SK-N-SH (cell line): ENCODE results near the gene RBAK. TPM values are rescaled to one million over a fixed set of nuclear protein-coding genes. Genes with fewer than 3 reads are reported as not detected.

Experiments used
- CTCF ChIA-PET: fragments of 300-600, 350-600 bp; formaldehyde crosslinking; extraction: SDS; loops from one replicate; lab custom pipeline; 2021; lab: Yijun Ruan, JAX
- POLR2A ChIA-PET: fragments of 350-600 bp; sonication (Branson Sonifier 250); formaldehyde crosslinking; extraction: SDS; loops from one replicate; lab custom pipeline; 2020; ENCODE audit warnings: antibody characterized with exemption, inconsistent platforms; lab: Yijun Ruan, JAX
- DNase-seq: peaks from one replicate; pipeline ENCODE4 v3.0.0; 2012
- H2AFZ ChIP-seq: fragments of 200-600 bp; sonication (generic); 2 replicates; pipeline ENCODE4 v1.8.1; 2016; ENCODE audit warnings: antibody characterized with exemption, mild to moderate bottlenecking, low read depth
- H3F3A ChIP-seq: fragments of 200-600 bp; sonication (generic); replicated peaks from 2 replicates; pipeline ENCODE3; 2016; ENCODE audit warnings: antibody characterized with exemption, mild to moderate bottlenecking; ENCODE audit not compliant: insufficient read depth
- H3K27ac ChIP-seq, 2 experiments: fragments of 200-500 bp in 1 of 2; fragments of 200-600 bp in 1 of 2; sonication (Bioruptor generic) in 1 of 2; sonication (generic), shearing (Covaris generic) in 1 of 2; 2 replicates each; pipeline versions ENCODE4 v1.5.1 to v1.6.1; 2014 to 2016; ENCODE audit warnings: low read depth in 2 of 2, inconsistent platforms in 1 of 2, low read length in 1 of 2, mild to moderate bottlenecking in 1 of 2, mixed read lengths in 1 of 2
- H3K27me3 ChIP-seq: fragments of 200-600 bp; sonication (generic), shearing (Covaris generic); 2 replicates; pipeline ENCODE4 v1.6.1; 2016; ENCODE audit warnings: mixed run types; ENCODE audit not compliant: insufficient read depth
- H3K36me3 ChIP-seq, 2 experiments: fragments of 200-500 bp in 1 of 2; fragments of 200-600 bp in 1 of 2; sonication (Bioruptor generic) in 1 of 2; sonication (generic) in 1 of 2; replicated peaks in 1 of 2; 2 replicates each; pipeline versions ENCODE3 to v1.5.1; 2014 to 2016; ENCODE audit warnings: low read length in 1 of 2, mild to moderate bottlenecking in 1 of 2; ENCODE audit not compliant: insufficient read depth in 2 of 2, control insufficient read depth in 1 of 2
- H3K4me1 ChIP-seq, 2 experiments: fragments of 200-500 bp in 1 of 2; fragments of 200-600 bp in 1 of 2; sonication (Bioruptor generic) in 1 of 2; sonication (generic), shearing (Covaris generic) in 1 of 2; 2 replicates each; pipeline versions ENCODE4 v1.5.1 to v1.6.1; 2014 to 2016; ENCODE audit warnings: low read depth in 1 of 2, low read length in 1 of 2, mixed run types in 1 of 2; ENCODE audit not compliant: insufficient read depth in 2 of 2, control insufficient read depth in 1 of 2
- H3K4me2 ChIP-seq: fragments of 200-600 bp; sonication (generic), shearing (Covaris generic); 2 replicates; pipeline ENCODE4 v1.6.1; 2017; ENCODE audit warnings: mixed run types
- H3K4me3 ChIP-seq, 2 experiments: fragments of 200-500 bp in 1 of 2; fragments of 200-600 bp in 1 of 2; sonication (Bioruptor generic) in 1 of 2; sonication (generic), shearing (Covaris generic) in 1 of 2; 2 replicates each; pipeline versions ENCODE4 v1.5.1 to v1.8.1; 2014 to 2016; ENCODE audit warnings: low read depth in 2 of 2, inconsistent platforms in 1 of 2, low read length in 1 of 2, mild to moderate bottlenecking in 1 of 2, mixed read lengths in 1 of 2, moderate library complexity in 1 of 2
- H3K79me2 ChIP-seq: fragments of 200-600 bp; sonication (generic); 2 replicates; pipeline ENCODE4 v1.8.1; 2017; ENCODE audit warnings: mild to moderate bottlenecking; ENCODE audit not compliant: insufficient read depth
- H3K9ac ChIP-seq: fragments of 200-600 bp; sonication (generic); 2 replicates; pipeline ENCODE4 v1.6.1; 2017; ENCODE audit warnings: mixed run types
- H3K9me2 ChIP-seq: fragments of 200-600 bp; sonication (generic); 2 replicates; pipeline ENCODE4 v1.6.1; 2017; ENCODE audit warnings: mixed run types
- H3K9me3 ChIP-seq: fragments of 200-600 bp; sonication (generic); 2 replicates; pipeline ENCODE4 v1.6.1; 2017; ENCODE audit warnings: mixed run types, mild to moderate bottlenecking, moderate library complexity
- H4K20me1 ChIP-seq: fragments of 200-600 bp; sonication (generic); 2 replicates; pipeline ENCODE4 v1.6.1; 2017; ENCODE audit warnings: mild to moderate bottlenecking, mixed run types; ENCODE audit not compliant: insufficient read depth
- CHD2 ChIP-seq: fragments of 150-350 bp; IDR thresholded peaks from 2 replicates; pipeline ENCODE4 v1.6.1; 2018; ENCODE audit warnings: low read length; ENCODE audit not compliant: partially characterized antibody
- CTCF ChIP-seq: fragments of 200-600 bp; sonication (generic); IDR thresholded peaks from 2 replicates; pipeline ENCODE4 v1.6.1; 2017; ENCODE audit warnings: antibody characterized with exemption, mild to moderate bottlenecking, moderate library complexity
- ELF1 ChIP-seq: IDR thresholded peaks from 2 replicates; pipeline ENCODE4 v1.4.0; 2012
- FOXJ3 ChIP-seq: sonication (generic); formaldehyde crosslinking; IDR thresholded peaks from 2 replicates; pipeline ENCODE4 v1.5.1; 2020; ENCODE audit warnings: mild to moderate bottlenecking, missing genetic modification reagents
- FOXM1 ChIP-seq: IDR thresholded peaks from 2 replicates; pipeline ENCODE4 v1.4.0; 2012; ENCODE audit warnings: low read depth, mild to moderate bottlenecking
- GATA2 ChIP-seq: sonication (generic); formaldehyde crosslinking; IDR thresholded peaks from 2 replicates; pipeline ENCODE4 v1.5.0; 2020; ENCODE audit warnings: mild to moderate bottlenecking, missing genetic modification reagents
- IRF3 ChIP-seq: fragments of 150-350 bp; IDR thresholded peaks from 2 replicates; pipeline ENCODE4 v1.6.1; 2016; ENCODE audit warnings: mild to moderate bottlenecking, low read depth, low read length
- NFIC ChIP-seq: IDR thresholded peaks from 2 replicates; pipeline ENCODE4 v1.4.0; 2012; ENCODE audit warnings: borderline replicate concordance
- NRF1 ChIP-seq: IDR thresholded peaks from 2 replicates; pipeline ENCODE4 v1.6.1; 2012; ENCODE audit warnings: low read depth, mild to moderate bottlenecking, low read length
- POLR2AphosphoS5 ChIP-seq: IDR thresholded peaks from 2 replicates; pipeline ENCODE4 v1.6.1; 2012; ENCODE audit warnings: low read depth, low read length
- RAD21 ChIP-seq: IDR thresholded peaks from 2 replicates; pipeline ENCODE4 v1.6.1; 2012; ENCODE audit warnings: mild to moderate bottlenecking, low read length
- RCOR1 ChIP-seq: fragments of 150-350 bp; IDR thresholded peaks from 2 replicates; pipeline ENCODE4 v1.6.1; 2017; ENCODE audit warnings: antibody characterized with exemption, low read length
- REST ChIP-seq: IDR thresholded peaks from 2 replicates; pipeline ENCODE4 v1.6.1; 2012; ENCODE audit warnings: mild to moderate bottlenecking, low read depth, low read length, moderate library complexity
- SIN3A ChIP-seq: IDR thresholded peaks from 2 replicates; pipeline ENCODE4 v1.6.1; 2012; ENCODE audit warnings: low read depth, mild to moderate bottlenecking, low read length, moderate library complexity, borderline replicate concordance
- WGBS: methylation state at CpG from one replicate; pipeline ENCODE4 v1.1.6; 2017; ENCODE audit warnings: low lambda C conversion rate; 5-methylcytosine and 5-hydroxymethylcytosine counted together
- polyA plus RNA-seq, 3 experiments: library from polyadenylated mRNA; depleted of rRNA; stranded (reverse); fragments of >200 nt; gene quantifications; 2 replicates each; pipeline ENCODE4 v1.2.3, GENCODE V29; 2012

RBAK gene
- polyA plus RNA-seq, 1 of the 3 experiments (the other 2 are of a cell fraction), result 2.5 TPM

- no peaks in the 10 kb centered on the region for H3K79me2 ChIP-seq
- peaks cover 9% of the 10 kb centered on the region; the same call in 1 of the 2 replicates for H3K9me3 ChIP-seq
- TF ChIP-seq CHD2 (no peak), NRF1 (no peak), CTCF (no peak), FOXM1 (no peak), SIN3A (no peak), ELF1 (no peak), RCOR1 (no peak), NFIC (no peak), REST (no peak), FOXJ3 (CRISPR knock-in tag) (no peak), POLR2AphosphoS5 (no peak), RAD21 (no peak), IRF3 (no peak), GATA2 (CRISPR knock-in tag) (no peak)
- 40% methylated on average over 2 of the region's 2 CpGs for WGBS
- H3K9me2 ChIP-seq, result no peaks in the 10 kb centered on the region
- no peak overlapping the region for H3K4me3 ChIP-seq
- H3K27me3 ChIP-seq, result no peaks in the 10 kb centered on the region
- no peak overlapping the region for H3K4me2 ChIP-seq
- POLR2A ChIA-PET, result interaction anchor here (1.2 kb wide), 1 partner anchor 8 kb away, joined by 3 read pairs; no protein-coding TSS in a partner anchor
- no peaks in the 10 kb centered on the region for H3F3A ChIP-seq
- H3K9ac ChIP-seq, result no peak overlapping the region
- CTCF ChIA-PET, result interaction anchor here (1.8 kb wide), 1 partner anchor 8 kb away, joined by 9 read pairs; no protein-coding TSS in a partner anchor
- H2AFZ ChIP-seq, result no peak overlapping the region
- H3K36me3 ChIP-seq, result no peaks in the 10 kb centered on the region
- H3K4me1 ChIP-seq, result no peaks in the 10 kb centered on the region
- H3K27ac ChIP-seq, result no peak overlapping the region
- DNase-seq, result no peak
- H4K20me1 ChIP-seq, result no peaks in the 10 kb centered on the region
Observed at GRCh38 chr7:5094641-5095040, 49.0 kb downstream of the RBAK start.
